SK-N-SH treated with all-trans-retinoic acid at 6 μM for 48 hours (cell line): Measurements from ENCODE around the gene PRRG2.

Experiments
- GLIS3 ChIP-seq: fragments of 250-450 bp; sonication (Bioruptor Pico); IDR thresholded peaks from 2 replicates; pipeline ENCODE4 v1.5.0; 2020; ENCODE audit warnings: mild to moderate bottlenecking, moderate library complexity
- ISL1 ChIP-seq: fragments of 250-450 bp; sonication (Bioruptor Pico); IDR thresholded peaks from 2 replicates; pipeline ENCODE4 v2.1.2; 2022; ENCODE audit warnings: mild to moderate bottlenecking, moderate library complexity
- TCF4 ChIP-seq: fragments of 250-450 bp; sonication (Bioruptor Pico); IDR thresholded peaks from 2 replicates; pipeline ENCODE4 v1.8.0; 2021; ENCODE audit warnings: mild to moderate bottlenecking, moderate library complexity, borderline replicate concordance
- ZFP30 ChIP-seq: fragments of 450-650 bp; formaldehyde crosslinking; IDR thresholded peaks from 2 replicates; pipeline ENCODE4 v1.5.0; 2022; ENCODE audit warnings: mild to moderate bottlenecking, moderate library complexity
- TF ChIP-seq, protein P1 (sequence below): fragments of 250-450 bp; sonication (Bioruptor Pico); IDR thresholded peaks from 2 replicates; pipeline ENCODE4 v1.5.0; 2020; ENCODE audit warnings: mild to moderate bottlenecking, moderate library complexity
- TF ChIP-seq, protein P2 (sequence below): fragments of 250-450 bp; sonication (Bioruptor Pico); IDR thresholded peaks from 2 replicates; pipeline ENCODE4 v1.5.1; 2020; ENCODE audit warnings: low read depth, mild to moderate bottlenecking, moderate library complexity

DNA sequence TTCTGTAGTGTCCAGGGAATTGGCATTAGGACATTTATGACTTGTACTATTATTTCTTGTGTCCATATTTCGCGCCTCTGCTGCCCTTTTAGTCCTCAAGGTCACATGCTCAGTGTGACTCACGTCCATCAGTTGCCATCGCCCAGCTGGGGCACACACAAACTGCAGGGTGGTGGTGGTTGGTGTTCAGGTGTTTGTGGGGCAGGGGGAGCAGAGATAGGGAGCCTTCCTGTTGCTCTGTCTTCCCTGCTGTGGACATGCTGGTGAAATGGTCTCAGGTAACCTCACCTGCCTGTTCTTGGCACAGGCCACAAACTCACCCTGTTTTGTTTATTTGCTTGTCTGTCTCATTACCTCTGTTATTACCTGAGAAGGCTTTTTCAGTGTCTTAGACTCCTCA is 32.3 kb downstream of the PRRG2 start:
- TF ChIP-seq, protein P1, sequence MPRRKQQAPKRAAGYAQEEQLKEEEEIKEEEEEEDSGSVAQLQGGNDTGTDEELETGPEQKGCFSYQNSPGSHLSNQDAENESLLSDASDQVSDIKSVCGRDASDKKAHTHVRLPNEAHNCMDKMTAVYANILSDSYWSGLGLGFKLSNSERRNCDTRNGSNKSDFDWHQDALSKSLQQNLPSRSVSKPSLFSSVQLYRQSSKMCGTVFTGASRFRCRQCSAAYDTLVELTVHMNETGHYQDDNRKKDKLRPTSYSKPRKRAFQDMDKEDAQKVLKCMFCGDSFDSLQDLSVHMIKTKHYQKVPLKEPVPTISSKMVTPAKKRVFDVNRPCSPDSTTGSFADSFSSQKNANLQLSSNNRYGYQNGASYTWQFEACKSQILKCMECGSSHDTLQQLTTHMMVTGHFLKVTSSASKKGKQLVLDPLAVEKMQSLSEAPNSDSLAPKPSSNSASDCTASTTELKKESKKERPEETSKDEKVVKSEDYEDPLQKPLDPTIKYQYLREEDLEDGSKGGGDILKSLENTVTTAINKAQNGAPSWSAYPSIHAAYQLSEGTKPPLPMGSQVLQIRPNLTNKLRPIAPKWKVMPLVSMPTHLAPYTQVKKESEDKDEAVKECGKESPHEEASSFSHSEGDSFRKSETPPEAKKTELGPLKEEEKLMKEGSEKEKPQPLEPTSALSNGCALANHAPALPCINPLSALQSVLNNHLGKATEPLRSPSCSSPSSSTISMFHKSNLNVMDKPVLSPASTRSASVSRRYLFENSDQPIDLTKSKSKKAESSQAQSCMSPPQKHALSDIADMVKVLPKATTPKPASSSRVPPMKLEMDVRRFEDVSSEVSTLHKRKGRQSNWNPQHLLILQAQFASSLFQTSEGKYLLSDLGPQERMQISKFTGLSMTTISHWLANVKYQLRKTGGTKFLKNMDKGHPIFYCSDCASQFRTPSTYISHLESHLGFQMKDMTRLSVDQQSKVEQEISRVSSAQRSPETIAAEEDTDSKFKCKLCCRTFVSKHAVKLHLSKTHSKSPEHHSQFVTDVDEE (CRISPR knock-in tag) = no peak
- no peak for TF ChIP-seq ZFP30 (CRISPR knock-in tag)
- TF ChIP-seq, protein P2, sequence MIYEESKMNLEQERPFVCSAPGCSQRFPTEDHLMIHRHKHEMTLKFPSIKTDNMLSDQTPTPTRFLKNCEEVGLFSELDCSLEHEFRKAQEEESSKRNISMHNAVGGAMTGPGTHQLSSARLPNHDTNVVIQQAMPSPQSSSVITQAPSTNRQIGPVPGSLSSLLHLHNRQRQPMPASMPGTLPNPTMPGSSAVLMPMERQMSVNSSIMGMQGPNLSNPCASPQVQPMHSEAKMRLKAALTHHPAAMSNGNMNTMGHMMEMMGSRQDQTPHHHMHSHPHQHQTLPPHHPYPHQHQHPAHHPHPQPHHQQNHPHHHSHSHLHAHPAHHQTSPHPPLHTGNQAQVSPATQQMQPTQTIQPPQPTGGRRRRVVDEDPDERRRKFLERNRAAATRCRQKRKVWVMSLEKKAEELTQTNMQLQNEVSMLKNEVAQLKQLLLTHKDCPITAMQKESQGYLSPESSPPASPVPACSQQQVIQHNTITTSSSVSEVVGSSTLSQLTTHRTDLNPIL (CRISPR knock-in tag) = no peak
- TF ChIP-seq GLIS3 (CRISPR knock-in tag) = no peak
- TF ChIP-seq ISL1 (CRISPR knock-in tag) = no peak
- no peak for TF ChIP-seq TCF4 (CRISPR knock-in tag)
